Activated CD4-positive, alpha-beta memory T cell treated with anti-CD3 and anti-CD28 coated beads, Interleukin-2, amount 10 ng/mL, durations not matched to agents 7 days and 5 days (primary cell): Measurements from ENCODE around the gene DDIT4. TPM values are rescaled to one million over a fixed set of nuclear protein-coding genes. Genes with fewer than 3 reads are reported as not detected.
A peak's percentile ranks its signal among the peaks of the same experiment; 100 is the strongest.

Experiments used
- CTCF ChIA-PET: fragments of 350-600 bp; sonication (Branson Sonifier 250); formaldehyde crosslinking; loops from one replicate; lab custom pipeline; 2021; ENCODE audit warnings: antibody characterized with exemption, inconsistent platforms; lab: Charles Lee
- POLR2A ChIA-PET: fragments of 350-600 bp; sonication (Branson Sonifier 250); formaldehyde crosslinking; loops from one replicate; lab custom pipeline; 2021; ENCODE audit warnings: antibody characterized with exemption; lab: Charles Lee
- DNase-seq: peaks from one replicate; pipeline ENCODE4 v3.0.0-alpha.2; 2020
- H3K27ac Mint-ChIP-seq: one replicate; pipeline ENCODE4 v1.8.0; 2021; ENCODE audit warnings: mild to moderate bottlenecking, mixed read lengths
- H3K27me3 Mint-ChIP-seq: one replicate; pipeline ENCODE4 v1.8.0; 2021; ENCODE audit warnings: mixed read lengths
- H3K36me3 Mint-ChIP-seq: one replicate; pipeline ENCODE4 v1.8.0; 2021; ENCODE audit warnings: low read depth, mixed read lengths
- H3K4me1 Mint-ChIP-seq: one replicate; pipeline ENCODE4 v1.8.0; 2021; ENCODE audit warnings: mixed read lengths
- H3K4me3 Mint-ChIP-seq: one replicate; pipeline ENCODE4 v1.8.0; 2021; ENCODE audit warnings: mild to moderate bottlenecking, mixed read lengths
- H3K9me3 Mint-ChIP-seq: one replicate; pipeline ENCODE4 v1.8.0; 2021; ENCODE audit warnings: mixed read lengths
- total RNA-seq, 2 experiments: library from RNA; stranded (reverse); gene quantifications; one replicate each; pipeline ENCODE4 v1.2.3, GENCODE V29; 2021

Gene DDIT4
- total RNA-seq, 2 experiments from 2014 or later = 475 to 481 TPM

GRCh38 chr10:72252972-72253371 is 20.8 kb upstream of the DDIT4 start:
- Mint-ChIP-seq H3K9me3 (no peaks in the 10 kb centered on the region), H3K4me3 (no peak overlapping the region), H3K36me3 (peaks cover under 1% of the 10 kb centered on the region), H3K27ac (no peak overlapping the region), H3K27me3 (no peaks in the 10 kb centered on the region), H3K4me1 (peaks cover 71% of the 10 kb centered on the region)
- ChIA-PET POLR2A (interaction anchor here (0.9 to 4.5 kb wide), 2 partner anchors 21 to 79 kb away, joined by 3 to 34 read pairs; partner anchors contain the start of gene DDIT4), CTCF (interaction anchor here (1.0 to 1.9 kb wide), 2 partner anchors 16 to 127 kb away, joined by 3 to 4 read pairs; no protein-coding TSS in a partner anchor)
- no peak for DNase-seq

DNA sequence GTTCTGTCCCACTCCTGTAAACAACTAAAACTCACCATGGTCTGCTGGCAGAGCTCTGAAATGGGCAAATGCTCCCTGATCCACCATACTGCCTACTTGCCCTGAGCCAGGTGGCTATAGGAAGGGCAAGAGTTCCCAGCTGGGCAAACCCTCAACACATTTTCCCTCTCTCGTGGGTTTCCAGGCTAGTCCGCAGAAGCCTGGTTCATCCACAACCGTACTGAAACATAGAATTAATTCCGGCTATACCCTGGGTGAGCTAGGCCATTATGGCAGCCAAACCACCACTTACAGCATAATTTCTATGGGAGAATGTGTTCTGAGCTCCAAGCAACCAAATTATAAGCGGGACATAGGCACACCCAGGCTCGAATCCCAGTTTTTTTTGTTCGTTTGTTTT is 20.1 kb upstream of the DDIT4 start:
- no peak for DNase-seq
- H3K27me3 Mint-ChIP-seq = no peaks in the 10 kb centered on the region
- ChIA-PET POLR2A (interaction anchor here (1.2 to 4.5 kb wide), 2 partner anchors 20 to 81 kb away, joined by 3 to 34 read pairs; partner anchors contain the start of gene DDIT4), CTCF (interaction anchor here (1.0 to 1.9 kb wide), 3 partner anchors 16 to 128 kb away, joined by 3 to 4 read pairs (median 4); no protein-coding TSS in a partner anchor)
- no peak overlapping the region for H3K4me3 Mint-ChIP-seq
- H3K9me3 Mint-ChIP-seq = no peaks in the 10 kb centered on the region
- H3K4me1 Mint-ChIP-seq = peaks cover 69% of the 10 kb centered on the region
- H3K36me3 Mint-ChIP-seq = no peaks in the 10 kb centered on the region
- no peak overlapping the region for H3K27ac Mint-ChIP-seq

DNA sequence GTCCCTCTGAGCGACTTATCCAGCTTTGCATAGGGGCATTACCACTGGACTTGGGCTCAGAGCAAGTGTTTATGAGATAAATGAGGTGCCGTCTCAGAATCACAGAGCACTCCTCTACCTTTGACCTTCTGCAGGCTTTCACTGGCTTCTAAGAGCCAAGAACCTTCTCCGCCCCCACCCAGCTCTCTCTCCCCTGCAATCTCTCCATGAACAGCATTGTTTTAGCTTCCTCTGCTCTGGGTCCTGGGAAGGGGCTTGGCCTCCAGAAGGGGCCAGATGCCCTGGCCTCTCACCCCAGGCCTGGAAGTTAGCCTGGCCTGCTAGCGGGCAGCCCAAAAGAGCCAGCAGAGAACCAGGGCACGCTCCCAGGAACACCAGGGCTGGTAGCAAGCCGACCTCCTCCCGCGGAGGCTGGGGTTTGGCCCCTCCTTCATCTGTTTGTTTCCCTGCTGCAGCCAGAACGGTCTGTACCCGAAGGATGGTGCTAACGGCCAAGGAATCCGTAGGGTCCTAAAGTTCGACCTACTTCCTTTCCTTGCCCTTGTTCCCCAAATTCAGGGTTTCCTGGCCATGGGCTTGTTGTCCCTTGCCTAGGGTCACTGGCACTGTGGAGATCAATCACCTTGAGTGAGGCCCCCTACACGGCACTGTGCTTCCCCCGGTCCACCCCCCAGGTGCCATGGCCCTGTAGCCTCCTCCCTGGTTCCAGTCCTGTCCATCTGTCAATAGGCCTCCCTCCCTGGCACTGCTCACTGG is 18.7 kb upstream of the DDIT4 start:
- no peaks in the 10 kb centered on the region for H3K27me3 Mint-ChIP-seq
- ChIA-PET CTCF (interaction anchor here (0.7 to 1.9 kb wide), 7 partner anchors 20 to 129 kb away, joined by 3 to 11 read pairs (median 4); no protein-coding TSS in a partner anchor), POLR2A (interaction anchor here (1.0 to 4.5 kb wide), 9 partner anchors 19 to 167 kb away, joined by 3 to 34 read pairs (median 3); partner anchors contain the start of genes ANAPC16, ASCC1, DDIT4 and SPOCK2)
- peak overlapping the region; percentile 78 for H3K27ac Mint-ChIP-seq
- peaks cover 73% of the 10 kb centered on the region for H3K4me1 Mint-ChIP-seq
- no peaks in the 10 kb centered on the region for H3K9me3 Mint-ChIP-seq
- H3K4me3 Mint-ChIP-seq = peak overlapping the region; percentile 48
- DNase-seq = peak; percentile 50
- H3K36me3 Mint-ChIP-seq = no peaks in the 10 kb centered on the region

DNA sequence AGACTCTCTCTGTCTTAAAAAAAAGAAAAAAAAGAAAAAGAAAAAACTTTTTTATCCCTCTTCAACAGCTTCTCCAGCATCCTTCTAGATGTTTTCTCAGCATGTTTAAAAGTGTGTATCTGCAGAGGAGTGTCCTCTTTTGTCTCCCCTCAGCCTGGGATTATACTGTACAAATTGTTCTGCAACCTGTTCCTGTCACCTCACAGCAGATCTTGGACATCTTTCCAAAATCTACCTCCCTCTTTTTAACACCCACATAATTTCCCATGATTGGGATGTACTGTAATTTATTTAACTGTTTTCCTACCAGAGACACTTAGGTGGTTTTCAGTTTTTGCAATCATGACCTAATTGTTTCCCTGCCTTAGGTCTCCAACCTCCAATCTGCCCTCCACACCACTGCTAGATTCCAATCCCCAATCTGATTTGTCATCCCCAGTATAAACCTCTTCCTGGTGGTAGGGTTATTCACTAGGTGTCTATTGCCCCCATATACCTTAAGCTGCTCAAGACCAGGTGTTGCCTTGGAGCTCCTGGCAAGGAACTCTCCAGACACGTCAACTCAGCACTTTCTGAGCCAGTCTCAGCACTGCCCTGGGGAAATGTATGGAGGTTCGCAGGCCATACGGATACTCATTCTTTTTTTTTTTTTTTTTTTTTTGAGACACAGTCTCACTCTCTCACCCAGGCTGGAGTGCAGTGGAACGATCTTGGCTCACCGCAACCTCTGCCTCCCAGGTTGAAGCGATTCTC is 17.6 kb upstream of the DDIT4 start:
- no peak overlapping the region for H3K4me3 Mint-ChIP-seq
- H3K4me1 Mint-ChIP-seq = peaks cover 75% of the 10 kb centered on the region
- no peaks in the 10 kb centered on the region for H3K27me3 Mint-ChIP-seq
- ChIA-PET CTCF (interaction anchor here (0.7 to 1.8 kb wide), 2 partner anchors 41 to 81 kb away, joined by 3 to 11 read pairs; no protein-coding TSS in a partner anchor), POLR2A (interaction anchor here (1.0 to 4.5 kb wide), 4 partner anchors 18 to 63 kb away, joined by 3 to 34 read pairs (median 8); partner anchors contain the start of gene DDIT4)
- no peak for DNase-seq
- H3K9me3 Mint-ChIP-seq = no peaks in the 10 kb centered on the region
- peak overlapping the region; percentile 50 for H3K27ac Mint-ChIP-seq
- H3K36me3 Mint-ChIP-seq = no peaks in the 10 kb centered on the region

DNA sequence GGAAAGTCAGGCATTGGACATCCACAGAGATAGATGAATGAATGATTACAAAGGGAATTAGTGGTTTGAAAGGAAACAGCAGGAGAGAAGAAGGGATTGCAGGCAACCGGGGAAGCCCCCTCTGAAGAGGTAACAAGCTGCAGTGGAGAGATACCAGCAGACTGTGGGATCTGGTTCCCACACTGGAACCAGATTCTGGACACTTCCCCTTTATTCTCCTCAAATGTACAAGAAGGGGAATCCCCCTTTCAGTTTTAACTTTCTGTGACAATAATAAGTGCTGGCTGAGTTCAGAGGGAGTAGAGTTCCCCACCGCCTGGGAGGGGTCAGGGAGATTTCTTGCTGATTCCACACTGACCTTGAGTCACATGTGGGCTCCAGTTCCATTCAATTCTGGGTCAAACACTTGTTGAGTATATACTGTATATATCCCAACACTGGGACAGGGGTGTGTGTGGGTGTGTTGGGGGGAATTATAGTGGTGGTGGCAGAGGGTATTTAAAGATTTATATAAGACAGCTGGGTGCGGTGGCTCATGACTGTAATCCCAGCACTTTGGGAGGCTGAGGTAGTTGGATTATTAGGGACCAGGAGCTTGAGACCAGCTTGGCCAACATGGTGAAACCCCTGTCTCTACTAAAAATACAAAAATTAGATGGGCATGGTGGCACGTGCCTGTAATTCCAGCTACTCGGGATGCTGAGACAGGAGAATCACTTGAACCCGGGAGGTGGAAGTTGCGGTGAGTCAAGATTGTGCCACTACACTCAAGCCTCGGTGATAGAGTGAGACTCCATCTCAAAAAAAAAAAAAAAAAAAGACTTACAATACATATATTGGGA is 16.5 kb upstream of the DDIT4 start:
- POLR2A ChIA-PET = interaction anchor here (1.6 to 6.0 kb wide), 4 partner anchors 10 to 70 kb away, joined by 5 to 90 read pairs (median 34); partner anchors contain the start of gene DDIT4
- no peaks in the 10 kb centered on the region for H3K27me3 Mint-ChIP-seq
- H3K4me1 Mint-ChIP-seq = peaks cover 77% of the 10 kb centered on the region
- H3K9me3 Mint-ChIP-seq = no peaks in the 10 kb centered on the region
- no peaks in the 10 kb centered on the region for H3K36me3 Mint-ChIP-seq
- no peak for DNase-seq
- H3K27ac Mint-ChIP-seq = no peak overlapping the region
- CTCF ChIA-PET = interaction anchor here (0.7 to 2.3 kb wide), 2 partner anchors 48 to 79 kb away, joined by 3 to 8 read pairs; no protein-coding TSS in a partner anchor
- H3K4me3 Mint-ChIP-seq = no peak overlapping the region

DNA sequence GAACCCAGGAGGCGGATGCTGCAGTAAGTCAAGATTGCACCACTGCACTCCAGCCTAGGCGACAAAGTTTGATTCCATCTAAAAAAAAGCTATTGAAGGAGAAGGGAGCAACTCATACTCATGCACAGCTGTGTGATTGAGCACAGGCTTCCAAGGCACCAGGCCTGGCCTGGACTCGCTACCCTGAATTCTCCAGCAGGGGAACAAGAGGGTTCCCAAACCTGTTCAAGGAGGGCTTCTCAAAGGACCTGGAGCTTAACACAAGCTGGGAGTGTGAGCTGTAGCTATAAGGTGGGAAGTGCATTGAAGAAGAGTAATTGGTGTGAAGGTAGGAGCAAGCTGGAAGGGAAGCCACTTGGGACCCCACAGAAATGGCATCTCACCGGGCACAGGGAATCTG is 15.1 kb upstream of the DDIT4 start:
- no peak for DNase-seq
- Mint-ChIP-seq H3K27ac (peak overlapping the region; percentile 62), H3K36me3 (no peaks in the 10 kb centered on the region), H3K4me3 (no peak overlapping the region), H3K27me3 (no peaks in the 10 kb centered on the region), H3K4me1 (peaks cover 71% of the 10 kb centered on the region), H3K9me3 (no peaks in the 10 kb centered on the region)
- POLR2A ChIA-PET = interaction anchor here (1.0 to 6.0 kb wide), 6 partner anchors 11 to 77 kb away, joined by 3 to 90 read pairs (median 29); partner anchors contain the start of gene DDIT4
- CTCF ChIA-PET = interaction anchor here (1.2 to 4.7 kb wide), 5 partner anchors 10 to 78 kb away, joined by 3 to 37 read pairs (median 8); no protein-coding TSS in a partner anchor

DNA sequence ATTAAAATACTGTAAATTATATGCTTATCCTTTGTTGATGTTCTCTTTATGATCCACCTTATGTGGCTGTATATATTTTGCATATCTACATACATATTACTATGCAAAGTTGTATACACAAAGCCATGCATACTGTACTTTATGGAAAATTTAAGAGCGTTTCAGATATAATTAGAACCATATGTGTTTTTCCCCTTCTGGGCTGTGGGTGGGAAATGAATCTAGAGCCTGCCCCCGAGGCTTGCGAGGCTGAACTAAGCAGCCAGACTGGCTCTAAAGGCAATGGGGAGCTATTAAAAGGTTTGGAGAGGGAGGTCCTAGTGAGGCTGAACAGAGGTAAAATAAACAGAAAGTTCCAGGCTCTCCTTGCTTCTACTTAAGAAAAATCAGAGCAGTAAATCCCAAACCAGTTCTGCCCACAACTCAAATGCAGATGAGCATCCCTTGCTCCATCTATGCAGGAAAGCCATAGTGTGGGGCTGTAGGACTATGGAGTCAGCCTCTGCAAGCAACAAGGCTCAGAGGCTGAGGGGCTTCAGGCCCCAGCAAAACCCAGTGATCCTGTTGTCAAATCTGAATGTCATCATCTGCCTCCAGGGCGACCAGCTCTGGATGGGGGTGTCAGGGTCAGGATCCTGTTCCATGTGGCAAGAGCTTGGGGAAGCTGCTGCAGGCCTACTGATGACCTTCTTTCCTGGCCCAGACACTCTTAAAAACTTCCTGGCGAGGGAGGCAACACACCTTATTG is 14.1 kb upstream of the DDIT4 start:
- H3K4me1 Mint-ChIP-seq = peaks cover 70% of the 10 kb centered on the region
- H3K36me3 Mint-ChIP-seq = no peaks in the 10 kb centered on the region
- peak overlapping the region; percentile 98 for H3K27ac Mint-ChIP-seq
- no peaks in the 10 kb centered on the region for H3K9me3 Mint-ChIP-seq
- H3K4me3 Mint-ChIP-seq = peak overlapping the region; percentile 38
- no peaks in the 10 kb centered on the region for H3K27me3 Mint-ChIP-seq
- CTCF ChIA-PET = interaction anchor here (1.1 to 4.7 kb wide), 15 partner anchors 11 to 80 kb away, joined by 3 to 37 read pairs (median 11); partner anchors contain the start of genes ANAPC16, ASCC1 and DDIT4
- DNase-seq = no peak
- POLR2A ChIA-PET = interaction anchor here (1.3 to 6.2 kb wide), 17 partner anchors 12 to 171 kb away, joined by 3 to 145 read pairs (median 11); partner anchors contain the start of genes ANAPC16, ASCC1, DDIT4 and SPOCK2

DNA sequence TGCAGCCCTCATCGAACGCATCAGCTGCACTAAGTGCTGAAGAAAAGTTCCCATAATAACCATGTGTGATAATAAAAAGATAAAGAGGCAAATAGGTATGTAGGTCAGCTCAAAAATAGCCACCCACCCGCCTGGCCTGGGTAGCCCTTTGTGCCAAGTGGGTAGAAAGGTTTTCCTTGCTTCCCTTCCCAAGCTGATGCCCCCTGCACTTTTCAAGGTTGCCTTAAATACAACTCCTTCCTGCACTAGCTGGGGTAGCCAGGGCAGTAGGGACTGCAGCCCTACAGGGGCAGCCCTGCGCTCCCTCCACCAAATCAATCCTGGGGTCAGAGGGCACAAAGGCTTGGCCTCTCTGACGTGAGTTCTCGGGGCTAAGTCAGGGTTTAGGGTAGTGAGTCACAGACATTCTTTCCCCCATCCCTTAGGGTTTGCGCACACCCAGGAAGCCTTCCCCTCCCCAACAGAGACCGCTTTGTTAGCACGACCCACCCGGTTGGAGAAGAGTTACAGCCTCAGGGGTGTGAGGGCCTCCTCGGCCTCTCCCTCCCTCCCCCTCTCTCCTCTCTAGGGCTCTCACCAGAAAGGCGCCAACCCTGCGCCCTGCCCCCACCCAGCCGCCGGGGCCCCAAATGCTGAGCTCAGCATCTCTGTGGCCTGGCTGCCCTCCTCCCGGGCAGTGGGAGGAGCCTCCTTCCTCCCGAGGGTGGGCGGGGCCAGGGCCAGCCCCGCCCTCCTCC is 13.3 kb upstream of the DDIT4 start:
- H3K27me3 Mint-ChIP-seq = no peaks in the 10 kb centered on the region
- H3K4me3 Mint-ChIP-seq = peak overlapping the region; percentile 79
- H3K27ac Mint-ChIP-seq = peak overlapping the region; percentile 98
- H3K36me3 Mint-ChIP-seq = no peaks in the 10 kb centered on the region
- H3K9me3 Mint-ChIP-seq = no peaks in the 10 kb centered on the region
- H3K4me1 Mint-ChIP-seq = peaks cover 66% of the 10 kb centered on the region
- ChIA-PET CTCF (interaction anchor here (0.6 to 4.7 kb wide), 25 partner anchors 10 to 134 kb away, joined by 3 to 37 read pairs (median 6); partner anchors contain the start of genes ANAPC16, ASCC1, DDIT4 and DNAJB12), POLR2A (interaction anchor here (0.8 to 6.2 kb wide), 27 partner anchors 9 to 172 kb away, joined by 3 to 145 read pairs (median 7); partner anchors contain the start of genes ANAPC16, ASCC1, DDIT4 and SPOCK2)
- peak; percentile 95 for DNase-seq

- Mint-ChIP-seq H3K4me1 (peaks cover 62% of the 10 kb centered on the region), H3K27ac (peak overlapping the region; percentile 98), H3K36me3 (no peaks in the 10 kb centered on the region), H3K27me3 (no peaks in the 10 kb centered on the region), H3K4me3 (peak overlapping the region; percentile 79), H3K9me3 (no peaks in the 10 kb centered on the region)
- peak; percentile 82 for DNase-seq
- CTCF ChIA-PET = interaction anchor here (0.6 to 4.7 kb wide), 24 partner anchors 9 to 135 kb away, joined by 3 to 37 read pairs (median 6); partner anchors contain the start of genes ANAPC16, ASCC1, DDIT4 and DNAJB12
- POLR2A ChIA-PET = interaction anchor here (0.8 to 6.2 kb wide), 25 partner anchors 9 to 173 kb away, joined by 3 to 145 read pairs (median 7); partner anchors contain the start of genes ANAPC16, ASCC1, DDIT4 and SPOCK2
These were observed 12.5 kb upstream of the DDIT4 start for GRCh38 chr10:72260976-72261783.
